HG02885 (cell line): ENCODE results near the gene IKZF5.

Source experiments
- ATAC-seq: cut with Tn5 transposase; IDR thresholded peaks from one replicate; pipeline ENCODE4 v1.9.1; 2021; ENCODE audit warnings: mild to moderate bottlenecking; ENCODE audit not compliant: unreplicated experiment, poor library complexity

The IKZF5 gene

DNA sequence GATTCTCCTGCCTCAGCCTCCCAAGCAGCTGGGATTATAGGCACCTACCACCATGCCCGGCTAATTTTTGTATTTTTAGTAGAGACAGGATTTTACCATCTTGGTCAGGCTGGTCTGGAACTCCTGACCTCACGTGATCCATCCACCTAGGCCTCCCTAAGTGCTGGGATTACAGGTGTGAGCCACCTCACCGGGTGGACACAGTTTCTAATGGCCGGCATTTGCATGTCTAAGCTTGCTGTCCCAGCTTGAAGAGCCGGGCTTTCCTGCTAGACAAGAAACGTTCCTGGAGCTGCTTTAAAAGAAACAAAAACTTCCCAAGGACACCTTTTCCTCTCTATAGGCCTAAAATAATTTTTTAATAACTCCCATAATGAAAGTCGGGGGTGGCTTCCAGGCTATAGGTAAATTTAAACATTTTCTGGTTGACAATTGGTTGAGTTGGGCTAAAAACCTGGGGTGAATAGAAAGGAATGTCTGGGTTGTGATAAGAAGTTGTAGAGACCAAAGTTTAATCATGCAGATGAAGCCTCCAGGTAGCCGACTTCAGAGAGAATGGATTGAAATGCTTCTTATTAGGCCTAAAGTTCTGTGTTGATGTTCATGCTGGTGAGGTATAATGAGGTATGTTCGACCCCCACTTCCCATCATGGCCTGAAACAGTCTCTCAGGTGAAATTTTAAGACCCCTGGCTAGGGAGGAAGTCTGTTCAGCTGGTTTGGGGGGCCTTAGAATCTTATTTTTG lies 9.0 kb upstream of the IKZF5 start:
- no peak for ATAC-seq

DNA sequence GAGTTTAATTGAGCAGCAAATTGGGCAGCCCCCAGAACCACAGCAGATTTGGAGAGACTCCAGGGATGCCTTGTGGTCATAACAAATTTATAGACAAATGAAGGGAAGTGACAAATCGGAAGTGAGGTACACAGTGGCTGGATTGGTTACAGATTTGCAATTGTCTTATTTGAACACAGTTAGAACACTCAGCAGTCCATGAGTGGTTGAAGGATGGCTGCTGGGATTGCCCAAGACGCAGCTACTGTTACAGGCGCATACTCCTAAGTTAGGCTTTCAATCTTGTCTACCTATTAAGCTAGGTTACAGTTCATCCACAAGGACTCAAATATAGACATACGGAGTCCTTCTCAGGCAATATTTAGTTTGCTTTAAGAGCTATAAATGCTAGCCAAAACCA lies 7.6 kb upstream of the IKZF5 start:
- ATAC-seq: no peak

DNA sequence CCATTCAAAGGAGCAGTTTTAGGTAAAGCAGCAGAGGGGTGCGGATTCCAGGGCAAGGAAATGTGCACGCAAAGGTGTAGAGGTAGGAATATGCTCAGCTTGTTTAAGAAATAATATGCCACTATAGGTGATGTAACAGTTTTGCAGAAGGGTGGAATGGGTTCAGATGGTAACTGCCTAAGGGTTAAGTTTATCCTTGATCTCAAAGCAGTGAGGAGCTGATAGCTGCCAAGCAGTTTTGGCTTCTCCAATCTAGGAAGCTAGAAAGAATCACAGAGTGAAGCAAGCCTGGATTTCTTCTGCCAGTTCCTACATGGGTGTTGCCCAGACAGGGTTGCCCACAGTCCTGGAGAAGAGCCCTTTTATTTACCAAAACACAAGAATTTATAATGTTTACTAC lies 6.2 kb upstream of the IKZF5 start:
- ATAC-seq: no peak

DNA sequence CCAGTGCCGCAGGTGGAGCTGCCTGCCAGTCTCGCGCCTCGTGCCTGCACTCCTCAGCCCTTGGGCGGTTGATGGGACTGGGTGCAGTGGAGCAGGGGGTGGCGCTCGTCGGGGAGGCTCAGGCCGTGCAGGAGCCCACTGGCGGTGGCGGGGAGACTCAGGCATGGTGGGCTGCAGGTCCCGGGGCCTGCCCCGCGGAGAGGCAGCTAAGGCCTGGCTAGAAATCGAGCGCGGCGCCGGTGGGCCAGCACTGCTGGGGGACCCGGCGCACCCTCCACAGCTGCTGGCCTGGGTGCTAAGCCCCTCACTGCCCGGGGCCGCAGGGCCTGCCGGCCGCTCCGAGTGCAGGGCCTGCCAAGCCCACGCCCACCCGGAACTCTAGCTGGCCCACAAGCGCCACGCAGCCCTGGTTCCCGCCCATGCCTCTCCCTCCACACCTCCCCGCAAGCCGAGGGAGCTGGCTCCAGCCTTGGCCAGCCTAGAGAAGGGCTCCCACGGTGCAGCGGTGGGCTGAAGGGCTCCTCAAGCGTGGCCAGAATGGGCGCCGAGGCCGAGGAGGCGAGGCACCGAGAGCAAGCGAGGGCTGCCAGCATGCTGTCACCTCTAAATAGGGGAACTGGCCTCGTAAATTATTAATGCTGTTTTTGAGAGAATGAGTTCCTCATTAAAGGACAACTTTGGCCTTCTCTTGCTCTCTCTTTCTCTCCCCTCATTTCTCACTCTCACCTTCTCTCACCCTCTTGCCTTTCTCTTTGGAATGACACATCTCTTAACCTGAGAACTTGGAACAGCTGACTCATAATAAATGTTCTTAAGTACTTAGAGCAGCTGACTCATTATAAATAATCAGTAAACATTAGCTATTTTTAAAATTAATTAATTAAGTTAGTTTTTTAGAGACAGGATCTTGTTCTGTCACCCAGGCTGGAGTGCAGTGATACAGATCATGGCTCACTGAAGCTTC lies 5.1 kb upstream of the IKZF5 start:
- no peak for ATAC-seq

DNA sequence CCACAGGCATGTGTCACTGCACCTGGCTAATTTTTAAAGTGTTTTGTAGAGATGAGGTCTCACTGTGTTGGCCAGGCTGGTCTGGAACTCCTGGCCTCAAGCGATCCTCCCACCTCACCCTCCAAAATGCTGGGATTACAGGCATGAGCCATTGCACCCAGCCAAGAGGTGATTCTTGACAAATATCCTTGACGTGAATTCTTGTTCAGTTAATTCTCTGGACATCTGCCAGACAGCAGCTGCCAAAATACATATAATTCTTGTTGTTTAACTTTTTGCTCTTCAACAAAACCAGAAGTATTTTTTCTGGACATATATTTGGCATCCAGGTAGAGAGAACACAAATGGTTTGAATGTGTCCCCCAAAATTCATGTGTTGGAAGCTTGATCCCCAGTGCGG lies 3.4 kb upstream of the IKZF5 start:
- ATAC-seq: no peak

DNA sequence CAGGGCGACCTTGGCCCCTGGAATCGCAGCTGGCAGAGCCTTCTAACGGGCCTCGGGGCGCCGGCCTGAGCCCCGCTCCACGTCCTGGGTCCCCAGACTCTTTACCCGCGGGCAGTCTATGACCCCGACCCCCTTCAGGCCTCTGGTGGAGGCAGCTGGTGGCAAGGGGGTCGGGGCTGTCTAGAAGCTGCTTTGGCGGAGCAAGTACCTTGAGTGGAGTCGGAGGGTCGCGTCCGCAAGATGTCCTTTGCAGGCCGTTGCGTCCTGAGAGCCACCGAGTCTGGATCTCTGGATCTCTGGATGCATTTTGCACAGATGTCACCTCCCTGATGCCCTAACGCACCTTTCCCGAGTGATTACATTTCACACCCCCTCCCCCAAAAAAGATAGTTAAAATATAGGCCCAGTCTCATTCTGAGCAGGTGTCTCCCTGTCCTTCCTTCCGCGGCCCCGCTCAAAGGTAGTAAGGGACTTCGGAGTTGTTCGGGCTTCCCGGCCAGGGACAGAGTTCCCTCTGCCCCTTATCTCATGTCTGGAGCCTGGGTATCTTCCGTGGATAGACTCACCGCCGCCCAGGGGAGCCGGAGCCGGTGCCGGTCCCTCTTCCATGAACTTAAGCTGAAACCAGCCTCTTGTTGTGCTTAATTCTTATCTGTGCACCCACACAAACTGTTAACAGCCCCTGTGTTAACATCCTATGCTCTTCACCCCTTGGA lies 668 bp upstream of the IKZF5 start:
- ATAC-seq: peak; percentile 17

DNA sequence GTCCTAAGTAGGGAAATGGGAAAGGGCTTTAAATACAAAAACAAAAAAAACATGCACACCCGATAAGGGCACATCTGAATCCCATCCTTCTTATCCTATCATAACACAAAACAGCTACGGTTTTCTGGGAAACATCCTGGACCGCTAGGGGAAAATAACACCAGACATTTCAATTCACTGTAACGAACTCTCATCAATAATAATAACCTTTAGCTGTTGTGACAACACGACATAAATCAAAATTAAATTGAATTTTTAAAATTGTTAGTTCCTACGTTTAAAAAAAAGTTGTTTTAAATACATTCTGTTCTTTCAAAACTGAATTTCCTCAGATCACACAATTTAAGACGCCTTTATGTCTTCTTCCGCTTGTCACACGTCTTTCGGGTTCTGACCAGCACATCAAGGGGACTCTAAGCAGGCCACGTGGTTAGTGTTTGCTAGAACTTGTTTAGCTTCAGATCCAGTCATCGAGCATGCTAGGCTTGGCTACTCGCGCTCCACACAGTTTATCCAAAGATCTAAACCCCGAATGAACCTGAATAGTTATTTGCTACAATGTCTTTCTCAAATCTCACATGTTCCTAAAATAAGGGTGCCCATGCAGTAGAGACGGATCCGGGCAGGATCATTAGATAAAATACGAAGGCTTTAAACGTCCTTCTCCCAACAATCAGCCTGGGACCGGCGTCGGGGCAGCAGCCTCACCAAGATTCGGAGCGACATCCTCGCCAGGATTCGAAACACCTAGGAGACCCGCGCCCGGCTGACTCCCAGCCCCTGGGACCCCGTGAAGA lies 839 bp downstream of the IKZF5 start:
- ATAC-seq: peak; percentile 43

DNA sequence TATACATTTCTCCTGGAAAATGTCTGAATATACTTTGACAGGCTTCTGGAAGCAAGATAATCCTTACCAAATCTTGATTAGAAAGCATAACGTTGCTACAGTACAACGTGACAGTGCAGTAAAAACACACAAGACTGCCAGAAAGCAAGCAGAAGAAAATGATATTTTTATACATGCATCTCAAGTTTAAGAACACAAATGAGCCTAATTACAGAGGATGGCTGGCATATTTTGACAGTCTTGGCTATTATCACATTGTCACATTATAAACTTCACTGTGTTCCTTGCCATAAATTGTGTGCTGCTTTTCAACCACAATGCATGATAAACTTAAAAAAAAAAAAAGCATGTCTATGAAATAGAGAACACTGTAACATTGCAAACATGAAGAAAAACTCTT lies 4.3 kb downstream of the IKZF5 start:
- no peak for ATAC-seq

DNA sequence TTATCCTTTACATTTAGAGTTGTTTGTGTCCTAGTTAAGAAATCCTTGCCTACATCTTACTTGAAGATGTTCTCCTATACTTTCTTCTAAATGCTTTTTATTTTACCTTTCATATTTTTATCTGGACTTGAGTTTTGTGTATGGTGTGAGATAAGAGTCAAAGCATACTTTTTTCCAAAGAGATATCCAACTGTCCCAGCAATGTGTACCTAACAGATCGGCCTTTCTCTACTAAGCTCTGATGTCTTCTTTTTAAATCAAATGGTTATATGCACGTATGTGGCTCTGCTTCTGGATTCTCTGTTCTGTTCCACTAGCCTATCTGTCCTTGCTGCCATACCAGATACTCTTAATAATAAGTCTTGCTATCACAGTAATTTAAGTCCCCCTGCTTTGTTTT lies 7.2 kb downstream of the IKZF5 start:
- no peak for ATAC-seq

DNA sequence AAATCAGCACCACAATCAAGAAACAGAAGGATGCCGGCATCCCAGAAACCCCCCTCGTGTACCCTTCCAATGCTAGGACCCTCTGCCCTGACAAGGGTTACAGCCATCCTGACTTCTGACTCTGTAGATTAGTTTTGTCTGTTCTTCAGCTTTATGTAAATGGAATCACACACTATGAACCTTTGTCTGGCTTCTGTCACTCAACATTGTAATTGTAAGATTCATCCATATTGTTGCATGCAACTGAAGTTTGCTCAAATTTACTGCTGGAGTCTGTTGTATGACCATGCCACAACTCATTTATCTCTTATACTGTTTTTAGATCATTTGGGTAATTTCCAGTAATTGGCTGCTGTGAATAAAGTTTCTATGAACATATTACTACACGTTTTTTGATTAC lies 8.4 kb downstream of the IKZF5 start:
- ATAC-seq: no peak

DNA sequence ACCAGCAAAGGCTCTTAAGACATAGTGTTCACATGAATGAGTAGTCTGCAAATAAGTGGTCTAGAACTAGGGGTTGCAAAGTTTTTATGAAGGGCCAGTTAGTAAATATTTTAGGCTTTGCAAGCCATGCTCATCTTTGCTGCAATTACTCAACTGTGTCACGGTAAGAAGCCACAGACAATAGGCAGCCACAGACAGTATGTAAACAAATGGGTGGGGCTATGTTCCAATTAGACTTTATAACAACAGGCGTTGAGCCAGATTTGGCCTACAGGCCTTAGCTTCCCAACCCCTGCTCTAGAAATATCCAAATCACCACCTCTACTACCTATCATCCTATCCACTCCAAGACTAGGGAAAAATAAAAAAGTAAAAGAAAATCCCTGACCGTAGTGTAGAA lies 9.2 kb downstream of the IKZF5 start:
- ATAC-seq: peak; percentile 53

DNA sequence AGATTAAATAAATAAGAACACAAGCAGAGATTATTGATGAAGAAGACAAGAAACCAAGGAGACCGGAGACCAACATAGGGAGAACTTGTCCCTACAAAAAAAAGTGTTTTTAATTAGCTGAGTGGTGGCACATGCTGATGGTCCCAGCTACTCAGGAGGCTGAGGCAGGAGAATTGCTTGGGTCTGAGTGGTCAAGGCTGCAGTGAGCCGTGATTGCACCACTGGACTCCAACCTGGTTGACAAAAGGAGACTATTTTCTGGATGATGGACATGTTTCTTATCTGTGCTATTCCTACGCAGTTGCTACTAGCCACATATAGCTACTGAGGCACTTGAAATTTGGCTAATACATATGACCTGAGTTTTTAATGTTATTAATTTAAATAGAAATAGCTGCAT lies 9.7 kb downstream of the IKZF5 start:
- no peak for ATAC-seq

DNA sequence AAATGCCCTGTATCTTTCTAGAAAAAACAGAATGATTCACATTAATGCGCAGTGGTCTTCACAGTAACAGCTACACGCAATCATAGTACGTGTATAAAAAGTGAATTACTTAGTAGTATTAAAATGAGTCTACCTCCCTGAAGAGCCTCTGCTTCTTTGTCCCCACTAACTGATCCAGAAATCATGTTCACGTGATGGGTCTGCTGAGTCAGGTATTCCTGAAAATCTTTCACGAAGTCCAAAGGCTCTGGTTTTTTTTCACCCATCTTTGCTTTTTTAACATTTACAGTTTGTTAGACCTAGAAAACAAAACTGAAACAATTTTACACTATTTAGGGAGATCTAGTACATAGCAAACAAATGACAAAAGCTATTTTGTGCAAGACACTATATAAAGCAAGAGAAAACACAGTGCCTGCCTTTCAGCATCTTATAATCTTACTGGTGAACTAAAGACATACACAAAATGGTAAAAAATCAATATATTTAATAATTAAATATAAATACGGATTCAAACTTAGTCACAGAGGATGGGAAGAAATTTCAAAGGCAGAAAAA lies 10.2 kb downstream of the IKZF5 start:
- ATAC-seq: no peak

DNA sequence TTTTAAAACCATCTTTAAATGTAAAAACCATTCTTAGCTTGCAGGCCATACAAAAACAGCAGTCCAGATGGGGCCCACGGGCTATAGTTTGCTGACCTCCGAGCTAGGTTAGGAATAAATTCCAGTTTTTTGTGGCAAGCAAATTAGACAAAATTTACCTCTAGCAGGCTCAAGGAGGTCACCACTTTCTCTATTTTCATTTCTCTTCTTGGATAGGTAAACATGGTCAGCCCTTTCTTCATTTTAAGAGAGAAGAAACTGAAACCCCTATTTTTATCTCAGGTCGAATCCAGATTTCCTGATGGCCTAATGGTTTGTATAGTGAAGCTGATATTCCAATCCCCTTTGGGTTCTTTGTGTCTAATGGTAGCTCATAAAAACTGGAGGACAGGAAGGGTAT lies 10.7 kb downstream of the IKZF5 start:
- peak; percentile 68 for ATAC-seq

DNA sequence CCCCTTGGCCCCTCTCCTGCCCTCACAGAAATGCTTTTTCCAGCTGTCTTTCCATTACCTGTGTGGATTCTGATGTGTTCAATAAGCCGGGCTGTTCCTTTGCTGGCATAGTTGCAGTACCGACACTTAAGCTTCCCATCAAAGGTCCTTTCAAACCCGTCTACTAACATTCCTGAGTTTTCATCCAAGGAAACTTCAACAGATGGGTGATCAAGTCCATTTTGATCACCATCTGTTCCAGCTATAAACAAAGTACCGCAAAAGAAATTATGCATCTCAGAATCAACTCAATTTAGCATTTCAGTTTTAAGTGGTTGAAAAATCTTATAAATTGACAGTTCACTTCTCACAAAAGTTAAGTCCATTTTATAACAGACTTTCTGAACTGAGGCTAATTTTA lies 12.7 kb downstream of the IKZF5 start:
- ATAC-seq: no peak

DNA sequence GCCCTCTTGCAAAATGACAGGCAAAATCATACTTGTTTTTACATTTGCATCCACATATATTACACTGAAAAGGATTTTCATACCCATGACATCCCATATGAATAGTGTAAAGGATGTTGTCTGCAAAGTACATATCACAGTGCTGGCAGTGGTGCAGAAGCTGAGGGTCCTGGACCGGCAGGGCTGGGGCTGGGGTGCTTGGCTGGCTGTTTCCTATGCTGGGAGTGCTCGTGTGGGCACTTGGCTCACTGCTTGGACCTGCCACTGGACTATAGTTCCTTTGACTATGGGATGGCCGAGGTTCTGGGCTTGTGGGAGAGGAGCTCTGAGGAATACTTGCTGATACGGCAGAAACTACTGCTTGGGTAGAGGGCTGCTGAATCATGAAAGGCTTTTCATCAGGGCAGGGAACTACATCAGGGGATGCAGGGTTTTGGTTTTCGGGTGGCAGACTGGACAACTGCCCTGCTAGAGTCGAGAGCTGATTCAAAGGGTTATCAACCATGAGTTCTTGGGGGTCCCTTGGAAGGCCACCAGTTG lies 14.7 kb downstream of the IKZF5 start:
- no peak for ATAC-seq

DNA sequence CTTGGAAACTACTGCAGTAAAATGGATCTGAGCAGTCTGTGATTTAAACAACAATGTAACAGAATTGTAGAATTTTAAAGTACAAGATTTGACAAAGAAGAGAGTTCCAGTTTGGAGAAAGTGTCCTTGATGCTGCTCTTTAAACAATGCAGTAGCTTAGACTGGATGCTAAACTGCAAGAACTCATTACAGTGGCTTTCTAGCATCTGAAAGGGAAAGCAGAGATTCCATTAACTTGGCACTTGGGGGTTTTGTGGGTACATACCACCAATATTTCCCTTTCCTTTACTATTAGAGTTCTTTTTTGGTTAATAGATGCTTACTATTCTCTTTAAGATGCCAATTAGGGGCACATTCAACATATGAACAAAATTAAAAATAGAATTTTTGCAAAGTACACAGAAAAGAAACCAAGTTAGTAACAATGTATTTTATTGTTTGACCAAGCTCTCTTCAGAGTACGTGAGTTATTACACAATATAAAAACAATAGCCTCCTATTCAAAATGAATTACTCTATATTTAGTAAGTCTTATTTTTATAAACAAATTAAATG lies 16.5 kb downstream of the IKZF5 start:
- no peak for ATAC-seq

DNA sequence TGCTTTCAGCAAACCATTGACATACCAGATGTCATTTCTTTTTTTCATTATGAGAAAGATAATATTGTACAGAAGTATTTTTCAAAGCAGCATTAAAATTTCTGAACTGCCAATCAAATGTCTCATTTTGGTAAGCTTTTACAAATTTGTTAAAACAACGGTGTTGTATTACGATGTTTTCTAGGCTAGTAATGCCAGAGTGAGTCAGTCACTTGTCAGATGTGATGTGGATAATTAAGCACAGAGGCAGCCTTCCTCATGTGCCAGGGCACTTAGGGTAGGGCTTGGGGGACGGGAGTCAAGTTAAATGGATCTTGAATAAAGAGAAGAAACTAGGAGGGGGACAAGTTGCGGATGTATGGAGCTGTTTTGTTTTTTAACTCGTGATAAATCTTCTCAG lies 18.3 kb downstream of the IKZF5 start:
- no peak for ATAC-seq

DNA sequence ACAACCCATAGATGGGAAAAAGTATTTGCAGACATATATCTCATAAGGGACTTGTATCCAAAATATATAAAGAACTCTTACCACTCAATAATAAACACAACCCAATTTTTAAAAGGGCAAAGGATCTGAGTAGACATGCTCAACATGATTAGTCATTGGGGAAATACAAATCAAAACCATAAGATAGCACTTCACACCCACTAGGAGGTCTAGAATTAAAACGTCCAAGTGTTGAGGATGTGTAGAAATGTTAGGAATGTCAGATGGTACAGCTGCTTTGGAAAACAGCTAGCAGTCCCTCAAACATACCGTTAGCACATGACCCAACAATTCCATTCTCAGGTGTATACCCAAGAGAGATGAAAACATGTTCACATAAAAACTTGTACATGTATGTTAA lies 20.1 kb downstream of the IKZF5 start:
- no peak for ATAC-seq
